Measurements from ENCODE around the gene BCHE. TPM values are rescaled to one million over a fixed set of nuclear protein-coding genes. Genes with fewer than 3 reads are reported as not detected.

The BCHE gene
- total RNA-seq, 4 donors from 2014 or later: 8.2 to 13.7 (median 11.3) TPM; not detected in 1

DNA sequence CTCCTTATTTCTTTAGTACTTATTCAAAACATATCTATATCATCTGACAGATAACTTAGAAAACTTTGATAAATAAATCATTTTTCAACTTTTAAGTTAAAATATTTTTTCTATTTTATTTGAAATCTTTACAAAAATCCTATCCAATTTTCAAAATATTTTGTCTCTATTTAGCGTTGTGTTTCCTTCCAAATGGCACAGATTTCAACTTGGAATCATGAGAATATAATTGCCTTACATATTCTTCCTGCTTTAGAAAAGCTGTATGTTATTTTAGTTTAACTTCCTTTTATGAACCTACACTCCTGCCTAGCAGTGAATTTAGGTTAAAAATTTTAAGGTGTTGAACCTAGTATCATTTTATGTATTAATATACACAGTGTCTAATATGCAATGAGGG is 38.2 kb downstream of the BCHE start:
- Histone ChIP-seq H3K27me3 (no peaks in the 10 kb centered on the region), H3K4me3 (no peak overlapping the region), H3K36me3 (no peaks in the 10 kb centered on the region), H3K27ac (no peak overlapping the region), H3K4me1 (no peaks in the 10 kb centered on the region), H3K9me3 (no peaks in the 10 kb centered on the region)
- WGBS, 2 donors (ENCODE audit: low coverage in 1 of 2): 69 to 75% methylated on average over 1 of the region's 1 CpG
- in situ Hi-C loops (cut with MboI; ENCODE audit: low pct_ligation_motif_present in 1 of 4, low pct_unique_long_range_greater_than_20kb in 1 of 4, low sequenced_read_pairs in 3 of 4) (no loop called here), intact Hi-C loops (cut with DNase I; ENCODE audit: low total_unique reads) (no loop called here)
- DNase-seq: no peak
- TF ChIP-seq POLR2AphosphoS5 (IDR thresholded peaks at IDR 0.05) (no peak), EP300 (IDR thresholded peaks at IDR 0.05; ENCODE audit: low read depth) (no peak), POLR2A (IDR thresholded peaks at IDR 0.05) (no peak)
- TF ChIP-seq, protein P1, sequence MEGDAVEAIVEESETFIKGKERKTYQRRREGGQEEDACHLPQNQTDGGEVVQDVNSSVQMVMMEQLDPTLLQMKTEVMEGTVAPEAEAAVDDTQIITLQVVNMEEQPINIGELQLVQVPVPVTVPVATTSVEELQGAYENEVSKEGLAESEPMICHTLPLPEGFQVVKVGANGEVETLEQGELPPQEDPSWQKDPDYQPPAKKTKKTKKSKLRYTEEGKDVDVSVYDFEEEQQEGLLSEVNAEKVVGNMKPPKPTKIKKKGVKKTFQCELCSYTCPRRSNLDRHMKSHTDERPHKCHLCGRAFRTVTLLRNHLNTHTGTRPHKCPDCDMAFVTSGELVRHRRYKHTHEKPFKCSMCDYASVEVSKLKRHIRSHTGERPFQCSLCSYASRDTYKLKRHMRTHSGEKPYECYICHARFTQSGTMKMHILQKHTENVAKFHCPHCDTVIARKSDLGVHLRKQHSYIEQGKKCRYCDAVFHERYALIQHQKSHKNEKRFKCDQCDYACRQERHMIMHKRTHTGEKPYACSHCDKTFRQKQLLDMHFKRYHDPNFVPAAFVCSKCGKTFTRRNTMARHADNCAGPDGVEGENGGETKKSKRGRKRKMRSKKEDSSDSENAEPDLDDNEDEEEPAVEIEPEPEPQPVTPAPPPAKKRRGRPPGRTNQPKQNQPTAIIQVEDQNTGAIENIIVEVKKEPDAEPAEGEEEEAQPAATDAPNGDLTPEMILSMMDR (IDR thresholded peaks at IDR 0.05): no peak

DNA sequence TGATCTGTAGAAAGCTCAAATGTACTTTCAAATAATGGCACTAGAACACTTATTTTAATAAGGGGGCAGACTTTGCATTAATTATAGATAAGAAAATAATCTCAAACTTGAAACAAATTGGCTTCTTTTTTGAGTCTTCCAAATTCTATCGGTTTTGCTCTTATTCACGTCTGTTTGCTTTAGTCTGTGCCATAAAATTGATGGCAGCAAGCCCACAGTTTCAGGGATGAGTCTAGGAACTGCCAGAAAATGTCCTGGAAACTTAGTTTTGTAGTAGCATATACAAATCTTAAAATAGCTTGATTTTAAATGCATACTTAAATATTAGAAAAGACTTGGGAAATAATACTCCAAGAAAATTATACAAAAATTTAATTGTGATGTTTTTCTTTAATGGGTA is 39.7 kb downstream of the BCHE start:
- WGBS, 2 donors (ENCODE audit: low coverage in 1 of 2): 12 to 17% methylated on average over 2 of the region's 2 CpGs
- no peaks in the 10 kb centered on the region for H3K9me3 ChIP-seq
- no peaks in the 10 kb centered on the region for H3K4me1 ChIP-seq
- no peak for DNase-seq
- no peak overlapping the region for H3K27ac ChIP-seq
- H3K4me3 ChIP-seq: no peak overlapping the region
- TF ChIP-seq POLR2A (IDR thresholded peaks at IDR 0.05) (no peak), POLR2AphosphoS5 (IDR thresholded peaks at IDR 0.05) (no peak), EP300 (IDR thresholded peaks at IDR 0.05; ENCODE audit: low read depth) (no peak)
- TF ChIP-seq, protein P1 (IDR thresholded peaks at IDR 0.05): no peak
- intact Hi-C loops (cut with DNase I; ENCODE audit: low total_unique reads): no loop called here
- no peaks in the 10 kb centered on the region for H3K27me3 ChIP-seq
- in situ Hi-C loops (cut with MboI; ENCODE audit: low pct_ligation_motif_present in 1 of 4, low pct_unique_long_range_greater_than_20kb in 1 of 4, low sequenced_read_pairs in 3 of 4): no loop called here
- no peaks in the 10 kb centered on the region for H3K36me3 ChIP-seq

DNA sequence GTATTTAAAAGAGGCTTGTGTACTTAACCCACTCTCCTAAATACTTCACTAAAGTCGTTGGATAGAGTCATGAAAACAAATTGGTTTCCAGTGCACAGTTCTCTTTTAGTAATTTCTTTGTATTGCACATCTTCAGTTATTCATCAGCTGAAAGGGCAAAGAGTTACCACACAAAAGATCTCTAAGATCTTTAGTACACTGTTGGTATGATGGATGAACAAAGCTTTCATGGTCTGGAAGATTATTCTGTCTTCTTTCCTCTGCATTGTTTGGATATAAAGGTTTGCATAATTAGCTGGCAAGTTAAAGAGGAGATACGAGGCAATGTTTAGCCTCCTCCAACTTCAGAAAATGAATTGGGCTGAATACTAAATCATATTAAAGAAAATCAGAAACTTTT is 40.5 kb downstream of the BCHE start:
- WGBS, 2 donors (ENCODE audit: low coverage in 1 of 2): 17 to 20% methylated on average over 2 of the region's 2 CpGs
- H3K4me3 ChIP-seq: no peak overlapping the region

DNA sequence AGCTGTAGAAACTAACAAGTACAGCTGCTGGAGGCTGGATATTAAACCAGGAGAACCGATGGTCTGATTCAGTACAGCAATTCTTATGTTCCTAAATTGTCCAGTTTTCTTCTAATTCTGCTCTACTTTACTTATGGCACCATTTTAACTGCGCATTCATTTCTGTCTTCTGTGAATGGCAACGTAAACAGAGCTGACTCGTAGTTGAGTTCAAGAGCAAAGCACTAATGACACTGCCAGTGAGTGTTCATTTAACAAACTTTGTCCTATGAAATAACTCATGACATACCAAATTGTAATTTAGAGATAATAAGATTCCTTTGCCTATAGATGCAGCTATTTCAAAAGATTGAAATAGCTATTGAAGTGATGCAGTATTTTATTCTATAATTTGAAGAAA is 48.7 kb downstream of the BCHE start:
- Histone ChIP-seq H3K4me1 (no peaks in the 10 kb centered on the region), H3K27me3 (no peaks in the 10 kb centered on the region), H3K36me3 (no peaks in the 10 kb centered on the region), H3K4me3 (no peak overlapping the region), H3K9me3 (no peaks in the 10 kb centered on the region), H3K27ac (no peak overlapping the region)
- intact Hi-C loops (cut with DNase I; ENCODE audit: low total_unique reads): no loop called here
- WGBS, 2 donors (ENCODE audit: low coverage in 1 of 2): 71 to 76% methylated on average over 4 of the region's 4 CpGs
- TF ChIP-seq POLR2AphosphoS5 (IDR thresholded peaks at IDR 0.05) (no peak), POLR2A (IDR thresholded peaks at IDR 0.05) (no peak), EP300 (IDR thresholded peaks at IDR 0.05; ENCODE audit: low read depth) (no peak)
- TF ChIP-seq, protein P1 (IDR thresholded peaks at IDR 0.05): no peak
- DNase-seq: no peak
- in situ Hi-C loops (cut with MboI; ENCODE audit: low pct_ligation_motif_present in 1 of 4, low pct_unique_long_range_greater_than_20kb in 1 of 4, low sequenced_read_pairs in 3 of 4): no loop called here

More for the DNA sequence above, 40.5 kb downstream of the BCHE start:
- intact Hi-C loops (cut with DNase I; ENCODE audit: low total_unique reads) (no loop called here), in situ Hi-C loops (cut with MboI; ENCODE audit: low pct_ligation_motif_present in 1 of 4, low pct_unique_long_range_greater_than_20kb in 1 of 4, low sequenced_read_pairs in 3 of 4) (no loop called here)
- Histone ChIP-seq H3K27ac (no peak overlapping the region), H3K36me3 (no peaks in the 10 kb centered on the region), H3K4me1 (no peaks in the 10 kb centered on the region), H3K9me3 (no peaks in the 10 kb centered on the region), H3K27me3 (no peaks in the 10 kb centered on the region)
- no peak for TF ChIP-seq EP300 (IDR thresholded peaks at IDR 0.05; ENCODE audit: low read depth)
- no peak for DNase-seq

DNA sequence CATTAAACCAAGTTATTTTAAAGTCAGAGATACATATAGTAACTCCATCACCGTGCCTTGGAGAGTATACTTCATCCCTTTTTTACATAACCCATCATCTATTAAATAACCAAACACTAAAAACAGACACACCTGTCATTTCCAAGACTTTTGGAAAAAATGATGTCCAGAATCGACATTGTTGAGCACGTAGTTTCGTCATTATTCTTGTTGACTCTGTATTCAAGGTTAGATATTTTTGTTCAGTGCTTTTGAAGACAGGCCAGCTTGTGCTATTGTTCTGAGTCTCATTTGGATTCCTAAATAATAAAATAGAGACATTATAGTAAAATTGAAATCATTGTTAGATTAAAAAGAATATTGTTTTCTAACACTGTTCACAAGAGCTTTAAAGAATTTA is 51.2 kb downstream of the BCHE start:
- intact Hi-C loops (cut with DNase I; ENCODE audit: low total_unique reads) (no loop called here), in situ Hi-C loops (cut with MboI; ENCODE audit: low pct_ligation_motif_present in 1 of 4, low pct_unique_long_range_greater_than_20kb in 1 of 4, low sequenced_read_pairs in 3 of 4) (no loop called here)
- no peak overlapping the region for H3K27ac ChIP-seq
- H3K27me3 ChIP-seq: no peaks in the 10 kb centered on the region
- 83 to 87% methylated on average over 4 of the region's 4 CpGs for WGBS, 2 donors (ENCODE audit: low coverage in 1 of 2)
- no peaks in the 10 kb centered on the region for H3K9me3 ChIP-seq
- TF ChIP-seq EP300 (IDR thresholded peaks at IDR 0.05; ENCODE audit: low read depth) (no peak), POLR2AphosphoS5 (IDR thresholded peaks at IDR 0.05) (no peak), POLR2A (IDR thresholded peaks at IDR 0.05) (no peak)
- TF ChIP-seq, protein P1 (IDR thresholded peaks at IDR 0.05): no peak
- H3K4me1 ChIP-seq: no peaks in the 10 kb centered on the region
- H3K4me3 ChIP-seq: no peak overlapping the region
- no peak for DNase-seq
- H3K36me3 ChIP-seq: no peaks in the 10 kb centered on the region

Measured in transverse colon (tissue), 4 donors.